OCI-LY7 (cell line): Measurements from ENCODE around the gene SHH. TPM values are rescaled to one million over a fixed set of nuclear protein-coding genes. Genes with fewer than 3 reads are reported as not detected.

ENCODE experiments used
- BruUV-seq: library from RNA; stranded (reverse); fragments of 400-500 nt; replicated peaks from 2 replicates; lab custom pipeline; 2021; lab: Mats Ljungman, UMichigan
- CTCF ChIA-PET: fragments of 300-600 bp; sonication (Branson Sonifier 250); formaldehyde crosslinking; loops from one replicate; lab custom pipeline; 2022; ENCODE audit warnings: antibody characterized with exemption; ENCODE audit not compliant: unreplicated experiment; lab: Charles Lee
- POLR2A ChIA-PET: fragments of 300-600 bp; sonication (Branson Sonifier 250); formaldehyde crosslinking; loops from one replicate; lab custom pipeline; 2022; ENCODE audit warnings: antibody characterized with exemption; lab: Charles Lee
- DNase-seq: peaks from one replicate; pipeline ENCODE4 v3.0.0-alpha.2; 2015; ENCODE audit warnings: low spot score
- H2AFZ ChIP-seq: fragments of 200-600 bp; sonication (generic), shearing (Covaris generic); 2 replicates; pipeline ENCODE4 v1.6.1; 2014; ENCODE audit warnings: mild to moderate bottlenecking, antibody characterized with exemption, low read length, moderate library complexity
- H3K27ac ChIP-seq: fragments of 200-600 bp; sonication (generic); 2 replicates; pipeline ENCODE4 v1.5.1; 2014; ENCODE audit warnings: mixed run types, low read depth, mild to moderate bottlenecking, moderate library complexity, low read length, inconsistent platforms; ENCODE audit not compliant: poor library complexity, severe bottlenecking
- H3K36me3 ChIP-seq: fragments of 200-600 bp; sonication (generic); 2 replicates; pipeline ENCODE4 v1.6.1; 2014; ENCODE audit warnings: mild to moderate bottlenecking, antibody characterized with exemption, low read length, moderate library complexity, mixed read lengths; ENCODE audit not compliant: insufficient read depth
- H3K4me1 ChIP-seq: fragments of 200-600 bp; sonication (generic); 2 replicates; pipeline ENCODE4 v1.5.1; 2014; ENCODE audit warnings: mild to moderate bottlenecking, low read length; ENCODE audit not compliant: insufficient read depth, poor library complexity, severe bottlenecking
- H3K4me2 ChIP-seq: fragments of 200-600 bp; sonication (generic); 2 replicates; pipeline ENCODE4 v1.6.1; 2014; ENCODE audit warnings: mild to moderate bottlenecking, low read length
- H3K4me3 ChIP-seq: fragments of 200-600 bp; sonication (generic); 2 replicates; pipeline ENCODE4 v1.5.1; 2014; ENCODE audit warnings: mild to moderate bottlenecking, low read depth, low read length; ENCODE audit not compliant: poor library complexity, severe bottlenecking
- H3K79me2 ChIP-seq: fragments of 200-600 bp; sonication (generic); 2 replicates; pipeline ENCODE4 v1.6.1; 2016; ENCODE audit warnings: low read depth, mild to moderate bottlenecking, low read length, moderate library complexity, mixed read lengths; ENCODE audit not compliant: insufficient read depth
- H3K9me2 ChIP-seq: fragments of 200-600 bp; sonication (generic); 2 replicates; pipeline ENCODE4 v1.6.1; 2016; ENCODE audit warnings: mild to moderate bottlenecking, low read length, mixed read lengths; ENCODE audit not compliant: insufficient read depth
- H3K9me3 ChIP-seq: fragments of 200-600 bp; sonication (generic); 2 replicates; pipeline ENCODE4 v1.6.1; 2014; ENCODE audit warnings: mild to moderate bottlenecking, mixed run types, low read length, mixed read lengths
- H4K20me1 ChIP-seq: fragments of 200-600 bp; sonication (generic); 2 replicates; pipeline ENCODE4 v1.6.1; 2014; ENCODE audit warnings: mild to moderate bottlenecking, antibody characterized with exemption, low read length, moderate library complexity, mixed read lengths; ENCODE audit not compliant: insufficient read depth
- CTCF ChIP-seq: fragments of 200-600 bp; sonication (generic); conservative IDR thresholded peaks from 2 replicates; pipeline ENCODE4 v1.5.1; 2014; ENCODE audit warnings: mild to moderate bottlenecking, antibody characterized with exemption, low read length, moderate library complexity, mixed read lengths
- EZH2phosphoT487 ChIP-seq: fragments of 200-600 bp; sonication (generic); IDR thresholded peaks from 2 replicates; pipeline ENCODE4 v1.6.1; 2018; ENCODE audit warnings: low read depth, borderline replicate concordance, mild to moderate bottlenecking, mixed run types, antibody characterized with exemption, low read length, moderate library complexity, mixed read lengths
- intact Hi-C: fragments of 100-400 bp; cut with micrococcal nuclease; formaldehyde crosslinking; loops from one replicate; pipeline ENCODE4 v1.10.0; 2022; ENCODE audit not compliant: unreplicated experiment
- total RNA-seq, 2 experiments: library from RNA; depleted of rRNA in 1 of 2; stranded (reverse); fragments of >200 nt in 1 of 2; shearing (Covaris generic) in 1 of 2; gene quantifications; 2 replicates each; pipeline ENCODE4 v1.2.3, GENCODE V29; 2014 to 2022

Gene SHH
- total RNA-seq, 2 experiments from 2014 or later = not detected

- H3K4me2 ChIP-seq = no peak overlapping the region
- H2AFZ ChIP-seq = no peak overlapping the region
- TF ChIP-seq EZH2phosphoT487 (no peak), CTCF (peak; percentile 72)
- H3K4me3 ChIP-seq = no peak overlapping the region
- no peaks in the 10 kb centered on the region for H4K20me1 ChIP-seq
- no peaks in the 10 kb centered on the region for H3K36me3 ChIP-seq
- intact Hi-C loops = no loop called here
- H3K9me3 ChIP-seq = no peaks in the 10 kb centered on the region
- H3K4me1 ChIP-seq = no peaks in the 10 kb centered on the region
- no TSS peak for BruUV-seq
- ChIA-PET CTCF (interaction anchor here (0.6 to 0.8 kb wide), 2 partner anchors 341 to 657 kb away, joined by 3 to 4 read pairs; no protein-coding TSS in a partner anchor), POLR2A (no interaction called here)
- no peak overlapping the region for H3K27ac ChIP-seq
- DNase-seq = peak; percentile 63
- no peaks in the 10 kb centered on the region for H3K79me2 ChIP-seq
- no peaks in the 10 kb centered on the region for H3K9me2 ChIP-seq
Observed at GRCh38 chr7:155815332-155816191, 3.3 kb upstream of the SHH start.

GRCh38 chr7:155814316-155815276 lies 2.3 kb upstream of the SHH start:
- H3K4me2 ChIP-seq = no peak overlapping the region
- H3K4me1 ChIP-seq = no peaks in the 10 kb centered on the region
- no peak overlapping the region for H3K27ac ChIP-seq
- H3K9me2 ChIP-seq = no peaks in the 10 kb centered on the region
- no TSS peak for BruUV-seq
- intact Hi-C loops = no loop called here
- H4K20me1 ChIP-seq = no peaks in the 10 kb centered on the region
- ChIA-PET POLR2A (interaction anchor here (0.6 kb wide), 1 partner anchor 1311 kb away, joined by 4 read pairs; no protein-coding TSS in a partner anchor), CTCF (interaction anchor here (0.5 to 0.8 kb wide), 3 partner anchors 265 to 658 kb away, joined by 3 to 4 read pairs (median 4); no protein-coding TSS in a partner anchor)
- no peaks in the 10 kb centered on the region for H3K79me2 ChIP-seq
- H2AFZ ChIP-seq = no peak overlapping the region
- no peaks in the 10 kb centered on the region for H3K9me3 ChIP-seq
- no peak overlapping the region for H3K4me3 ChIP-seq
- no peak for DNase-seq
- H3K36me3 ChIP-seq = no peaks in the 10 kb centered on the region
- no peak for TF ChIP-seq EZH2phosphoT487
- TF ChIP-seq CTCF = no peak
